Stimulated activated CD8-positive, alpha-beta memory T cell treated with anti-CD3 and anti-CD28 coated beads, Interleukin-7, amount 100 ng/mL, for 24 hours (primary cell): ENCODE measurements around the gene NUDT1.

Experiments used
- DNase-seq: peaks from one replicate; pipeline ENCODE4 v3.0.0-alpha.2; 2020; ENCODE audit warnings: low read depth

The NUDT1 gene

DNA sequence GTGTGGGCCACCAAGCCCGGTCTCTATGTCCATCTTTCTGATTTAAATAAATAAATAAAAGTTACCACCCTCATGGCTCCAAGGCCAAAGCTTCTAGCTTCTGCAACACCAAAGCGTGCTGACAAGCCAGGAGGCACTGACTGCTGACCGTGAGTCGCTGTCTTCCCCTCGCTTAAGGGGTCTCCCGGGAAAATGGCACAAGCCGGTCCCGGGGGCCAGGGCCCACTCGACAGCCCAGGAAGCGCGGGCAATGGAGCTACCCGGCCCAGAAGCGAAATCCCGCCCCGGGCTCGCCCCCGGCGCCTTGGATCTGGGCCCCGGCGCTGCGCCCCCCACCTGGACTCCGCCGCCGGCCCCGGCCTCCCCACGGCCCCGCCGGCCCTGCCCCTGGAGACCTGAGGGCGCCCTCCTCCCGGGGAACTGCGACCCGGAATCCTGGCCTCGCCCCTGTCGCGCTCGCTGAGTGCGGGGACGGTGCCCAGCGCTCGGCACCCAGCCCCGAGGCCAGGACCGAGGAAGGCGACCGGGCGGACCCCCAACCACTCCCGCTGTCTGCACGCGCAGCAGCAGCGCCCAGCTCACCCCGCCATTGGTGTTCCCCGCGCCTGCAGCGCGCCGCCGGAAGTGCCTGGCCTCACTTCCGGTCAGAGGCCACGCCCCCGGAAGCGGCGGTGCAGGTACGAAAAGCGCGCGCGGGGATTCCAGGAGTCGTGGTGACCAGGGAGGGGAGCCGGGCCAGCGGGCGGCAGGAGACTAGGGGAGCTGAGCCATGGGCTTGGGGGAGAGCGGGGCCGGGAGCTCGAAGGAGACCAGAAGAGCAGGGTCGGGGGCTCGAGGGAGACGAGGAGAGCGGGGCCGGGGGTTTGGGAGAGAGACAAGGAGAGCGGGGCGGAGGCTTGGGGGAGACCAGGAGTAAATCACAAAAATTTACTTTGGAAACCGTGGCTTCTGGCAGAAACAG is at the start of gene NUDT1, which contains the start of gene MRM2:
TSS of gene NUDT1 (plus strand) at position 647 of the 961 bp plus-strand sequence. CDS start 2,349 bp downstream, outside the sequence.
TSS of gene MRM2 (minus strand) at position 626 of the 961 bp plus-strand sequence. CDS start at position 590, 36 bp downstream.
- DNase-seq, result peak; percentile 56

GRCh38 chr7:2192831-2193534 is 49.0 kb upstream of the NUDT1 start:
- no peak for DNase-seq

DNA sequence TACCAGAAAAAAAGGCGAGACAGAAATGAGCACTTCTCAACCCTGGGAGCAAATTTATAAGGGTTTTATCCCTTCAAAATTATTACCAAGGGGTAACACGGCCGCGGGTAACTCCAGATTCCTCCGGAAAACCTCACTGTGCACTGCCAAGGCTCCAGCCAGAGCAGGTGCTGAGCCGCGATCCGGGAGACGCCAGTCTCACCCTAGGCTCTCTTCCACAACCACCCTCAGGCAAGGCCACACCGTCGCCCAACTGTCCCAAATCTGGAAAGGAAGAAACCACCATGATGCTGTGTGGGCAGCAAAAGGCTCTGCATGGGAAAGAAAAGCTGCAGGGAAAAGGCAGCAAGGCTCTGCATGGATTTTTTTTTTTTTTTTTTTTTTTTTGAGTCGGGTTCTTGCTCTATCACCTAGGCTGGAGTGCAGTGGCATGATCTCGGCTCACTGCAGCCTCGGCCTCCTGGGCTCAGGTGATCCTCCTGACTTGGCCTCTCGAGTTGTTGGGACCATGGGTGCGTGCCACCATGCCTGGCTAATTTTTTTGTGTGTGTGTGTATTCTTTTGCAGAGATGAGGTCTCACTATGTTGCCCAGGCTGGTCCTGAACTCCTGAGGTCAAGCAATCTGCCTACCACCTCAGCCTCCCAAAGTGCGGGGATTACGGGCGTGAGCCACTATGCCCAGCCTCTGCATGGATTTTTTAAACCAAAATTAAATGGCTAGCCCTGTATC is 48.3 kb upstream of the NUDT1 start:
- no peak for DNase-seq

- DNase-seq, result no peak
These were observed 46.4 kb upstream of the NUDT1 start for GRCh38 chr7:2195400-2196246.

DNA sequence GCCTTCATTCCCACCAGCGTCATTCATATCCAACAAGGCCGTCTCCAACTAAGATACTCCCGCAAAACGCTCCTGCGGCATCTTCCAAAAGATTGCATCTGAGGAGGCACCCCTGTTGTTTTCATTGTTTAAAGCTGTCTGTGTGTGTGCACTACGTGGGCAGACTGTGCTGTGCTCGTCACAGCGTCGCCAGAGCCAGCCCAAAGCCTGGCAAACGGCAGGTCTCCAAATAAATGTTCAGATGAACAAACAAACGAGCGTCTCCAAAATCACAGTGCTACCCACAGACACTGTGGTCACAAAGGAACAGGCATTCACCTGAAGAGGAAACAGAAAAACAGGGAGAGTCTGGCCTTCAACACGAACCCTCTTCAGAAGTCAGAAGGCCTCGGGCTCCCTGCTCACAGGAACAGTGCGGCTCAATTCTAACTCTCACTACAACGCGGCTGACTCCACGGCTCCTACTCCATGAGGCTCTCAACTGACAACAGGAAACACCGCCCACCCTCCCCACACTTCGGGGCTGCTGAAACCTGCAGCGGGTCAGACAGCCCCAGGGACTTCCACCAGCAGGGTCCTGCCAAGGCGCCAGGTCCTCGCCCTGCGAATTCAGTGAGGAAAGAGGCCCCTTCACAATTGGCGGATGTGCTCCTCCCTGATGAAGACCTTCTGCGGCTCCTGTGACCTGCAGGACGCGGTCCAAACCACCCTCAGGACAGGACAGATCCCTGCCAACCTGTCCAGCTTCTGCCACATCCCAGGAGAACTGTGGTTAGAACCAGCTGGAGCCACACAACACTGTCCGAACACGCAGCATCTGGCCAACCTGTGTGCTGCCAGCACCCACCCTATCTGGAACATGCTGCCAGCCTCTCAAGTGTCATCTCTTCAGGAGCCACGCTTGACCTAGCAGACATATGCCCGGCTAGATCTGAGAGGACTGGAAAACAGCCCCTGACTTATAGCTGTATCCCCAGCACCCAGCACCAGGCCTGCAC is 45.3 kb upstream of the NUDT1 start:
- no peak for DNase-seq

- no peak for DNase-seq
These were observed 44.4 kb upstream of the NUDT1 start for GRCh38 chr7:2197436-2198155.

- no peak for DNase-seq
These were observed 43.8 kb upstream of the NUDT1 start for GRCh38 chr7:2198206-2198605.

DNA sequence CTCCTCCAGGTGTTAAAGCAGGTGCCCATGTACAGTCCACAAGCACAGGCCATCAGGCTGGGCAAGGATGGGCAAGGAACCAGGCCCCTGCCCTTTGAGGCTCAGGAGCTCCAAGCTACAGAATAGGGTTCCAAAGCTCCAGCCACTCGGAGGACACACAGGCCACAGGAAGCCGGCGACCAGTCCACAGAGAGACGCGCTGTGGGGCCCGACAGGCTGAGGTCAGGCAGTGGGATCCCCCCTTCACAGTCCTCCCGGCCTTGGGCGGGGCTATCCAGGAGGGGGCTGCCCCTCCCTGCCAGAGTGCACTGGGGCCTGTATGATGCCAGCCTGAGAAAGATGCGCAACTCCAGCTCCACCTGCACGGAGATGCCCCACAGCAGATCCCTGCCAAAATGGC is 43.3 kb upstream of the NUDT1 start:
- no peak for DNase-seq

DNA sequence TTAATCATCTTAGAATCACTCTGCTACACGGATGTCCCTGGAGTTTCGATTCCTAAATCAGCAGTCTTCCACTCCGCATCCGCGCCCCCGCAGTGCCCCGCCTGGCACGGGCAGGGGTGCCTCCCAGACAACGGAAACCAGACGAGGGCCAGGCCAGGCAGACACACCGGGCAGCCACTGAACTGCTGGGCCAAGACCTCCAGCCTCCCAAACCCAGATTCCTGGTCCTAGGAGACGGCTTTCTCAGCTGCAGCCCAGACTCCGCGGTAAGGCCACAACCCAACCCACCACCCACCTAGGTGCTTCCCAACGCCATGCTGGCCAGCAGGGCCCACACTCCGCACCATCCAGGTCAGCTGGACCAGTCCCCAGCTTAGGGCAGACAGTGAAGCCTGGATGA is 42.5 kb upstream of the NUDT1 start:
- no peak for DNase-seq

DNA sequence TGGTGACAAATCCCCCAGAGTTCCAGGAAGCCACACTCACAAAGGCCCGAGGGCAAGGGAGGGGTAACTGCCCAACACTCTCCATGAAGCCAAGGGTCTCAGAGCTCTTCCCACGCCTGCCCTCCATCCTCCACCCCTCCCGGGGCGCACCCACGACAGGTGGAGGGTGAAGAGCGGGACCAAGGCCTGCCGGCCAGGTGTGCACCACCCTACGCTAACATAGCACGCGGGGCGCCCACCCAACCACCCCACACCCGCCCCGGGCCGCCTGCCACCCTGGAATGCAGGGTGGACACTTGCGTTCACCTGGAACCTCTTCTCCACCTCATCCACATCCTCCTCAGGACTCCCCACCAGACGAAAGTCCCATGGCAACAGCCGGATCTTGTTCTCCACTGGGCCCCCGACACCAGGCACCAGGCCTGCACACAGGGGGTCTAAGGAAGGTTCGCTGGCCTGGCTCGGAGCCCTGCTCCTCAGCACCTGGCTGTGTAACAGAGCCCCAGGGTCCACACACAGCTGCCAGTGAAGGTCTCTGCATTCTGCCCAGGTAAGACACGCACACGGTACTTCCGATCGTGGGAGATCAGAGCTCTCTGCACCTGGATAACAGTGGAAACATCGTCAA is 42.0 kb upstream of the NUDT1 start:
- no peak for DNase-seq

GRCh38 chr7:2200584-2200980 is 41.4 kb upstream of the NUDT1 start:
- DNase-seq, result no peak

GRCh38 chr7:2201128-2201527 is 40.9 kb upstream of the NUDT1 start:
- no peak for DNase-seq

GRCh38 chr7:2201686-2202360 is 40.2 kb upstream of the NUDT1 start:
- no peak for DNase-seq

GRCh38 chr7:2202361-2202761 is 39.7 kb upstream of the NUDT1 start:
- no peak for DNase-seq

DNA sequence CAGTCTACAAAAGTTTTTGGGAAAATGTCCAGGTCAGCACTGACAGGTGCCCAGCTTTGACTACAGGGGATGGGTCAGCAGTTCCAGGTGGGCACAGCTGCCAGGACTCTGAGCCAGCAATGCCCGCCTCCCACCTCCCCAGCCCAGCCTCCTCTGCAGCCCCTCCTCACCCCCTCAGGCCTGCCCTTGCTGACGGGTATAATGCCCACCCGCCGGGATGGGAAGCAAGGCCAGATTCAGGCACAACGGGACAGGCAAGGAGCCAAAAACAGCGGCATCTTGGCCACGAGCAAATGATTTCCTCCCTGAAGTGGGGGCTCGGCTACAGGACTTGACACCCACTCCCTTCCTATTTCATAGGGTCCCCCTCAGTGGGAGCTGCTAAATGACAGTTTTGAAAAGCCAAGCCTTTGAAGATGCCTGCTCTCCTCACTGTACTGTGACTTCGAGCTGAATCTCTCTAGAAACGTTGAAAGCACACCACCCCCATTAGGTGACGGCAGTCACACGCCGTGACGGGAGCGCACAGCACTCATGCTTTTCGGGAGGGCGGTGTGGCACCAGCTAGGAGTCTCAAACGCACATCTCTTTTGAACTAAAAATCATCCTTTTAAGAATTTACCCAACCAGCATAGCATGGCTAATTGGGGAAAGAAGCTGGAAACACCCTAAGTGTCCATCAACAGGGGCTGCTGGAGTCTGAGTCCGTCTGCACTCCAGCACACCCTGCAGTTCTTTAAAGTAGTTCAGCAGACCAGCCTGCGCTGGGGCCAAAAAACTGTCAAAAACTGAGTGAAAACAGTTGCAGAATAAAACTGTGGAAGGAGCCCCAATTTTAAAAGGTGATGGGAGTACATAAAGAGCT is 38.9 kb upstream of the NUDT1 start:
- no peak for DNase-seq

- DNase-seq, result no peak
These were observed 38.2 kb upstream of the NUDT1 start for GRCh38 chr7:2203766-2204300.

GRCh38 chr7:2204446-2204845 is 37.6 kb upstream of the NUDT1 start:
- no peak for DNase-seq
